ENCODE measurements around the gene PIGK.

PIGK gene

GRCh38 chr1:77085109-77085508 is 134.1 kb downstream of the PIGK start:
- Histone ChIP-seq H3K4me1 (ENCODE audit: control insufficient read depth, low read length) (no peaks in the 10 kb centered on the region), H3K36me3 (ENCODE audit: control insufficient read depth, low read length) (no peaks in the 10 kb centered on the region), H3K4me2 (ENCODE audit: low read length) (no peak overlapping the region), H4K20me1 (ENCODE audit: control insufficient read depth, insufficient read depth, low read depth, low read length) (no peaks in the 10 kb centered on the region), H3K27me3 (ENCODE audit: control insufficient read depth, low read length) (no peaks in the 10 kb centered on the region), H3K9me2 (replicated peaks; ENCODE audit: control insufficient read depth, low read length) (no peaks in the 10 kb centered on the region), H3K79me2 (ENCODE audit: control insufficient read depth, low read length) (no peaks in the 10 kb centered on the region), H3F3A (ENCODE audit: control insufficient read depth, insufficient read depth) (no peaks in the 10 kb centered on the region), H3K27ac (ENCODE audit: low read depth, low read length) (no peak overlapping the region), H3K4me3 (ENCODE audit: low read length) (no peak overlapping the region), H3K9me3 (ENCODE audit: control insufficient read depth, insufficient read depth, low read length) (no peaks in the 10 kb centered on the region)
- TF ChIP-seq EZH2phosphoT487 (IDR thresholded peaks at IDR 0.05; ENCODE audit: borderline replicate concordance, low read length) (no peak), CTCF (IDR thresholded peaks at IDR 0.05; ENCODE audit: low read depth, low read length, poor library complexity, severe bottlenecking) (no peak)

- H3K27me3 ChIP-seq (ENCODE audit: control insufficient read depth, low read length), result no peaks in the 10 kb centered on the region
- H3K79me2 ChIP-seq (ENCODE audit: control insufficient read depth, low read length), result no peaks in the 10 kb centered on the region
- no peak overlapping the region for H3K4me2 ChIP-seq (ENCODE audit: low read length)
- H3K36me3 ChIP-seq (ENCODE audit: control insufficient read depth, low read length), result no peaks in the 10 kb centered on the region
- H3K4me1 ChIP-seq (ENCODE audit: control insufficient read depth, low read length), result no peaks in the 10 kb centered on the region
- H3K9me2 ChIP-seq (replicated peaks; ENCODE audit: control insufficient read depth, low read length), result no peaks in the 10 kb centered on the region
- H3K27ac ChIP-seq (ENCODE audit: low read depth, low read length), result no peak overlapping the region
- no peaks in the 10 kb centered on the region for H3K9me3 ChIP-seq (ENCODE audit: control insufficient read depth, insufficient read depth, low read length)
- TF ChIP-seq CTCF (IDR thresholded peaks at IDR 0.05; ENCODE audit: low read depth, low read length, poor library complexity, severe bottlenecking) (no peak), EZH2phosphoT487 (IDR thresholded peaks at IDR 0.05; ENCODE audit: borderline replicate concordance, low read length) (no peak)
- no peaks in the 10 kb centered on the region for H3F3A ChIP-seq (ENCODE audit: control insufficient read depth, insufficient read depth)
- H3K4me3 ChIP-seq (ENCODE audit: low read length), result no peak overlapping the region
- no peaks in the 10 kb centered on the region for H4K20me1 ChIP-seq (ENCODE audit: control insufficient read depth, insufficient read depth, low read depth, low read length)
Observed at GRCh38 chr1:77084457-77084856, 134.8 kb downstream of the PIGK start.

- H3K79me2 ChIP-seq (ENCODE audit: control insufficient read depth, low read length), result no peaks in the 10 kb centered on the region
- no peak overlapping the region for H3K4me3 ChIP-seq (ENCODE audit: low read length)
- H3K9me3 ChIP-seq (ENCODE audit: control insufficient read depth, insufficient read depth, low read length), result no peaks in the 10 kb centered on the region
- TF ChIP-seq CTCF (IDR thresholded peaks at IDR 0.05; ENCODE audit: low read depth, low read length, poor library complexity, severe bottlenecking) (no peak), EZH2phosphoT487 (IDR thresholded peaks at IDR 0.05; ENCODE audit: borderline replicate concordance, low read length) (no peak)
- no peaks in the 10 kb centered on the region for H3K4me1 ChIP-seq (ENCODE audit: control insufficient read depth, low read length)
- H4K20me1 ChIP-seq (ENCODE audit: control insufficient read depth, insufficient read depth, low read depth, low read length), result no peaks in the 10 kb centered on the region
- no peaks in the 10 kb centered on the region for H3K9me2 ChIP-seq (replicated peaks; ENCODE audit: control insufficient read depth, low read length)
- H3F3A ChIP-seq (ENCODE audit: control insufficient read depth, insufficient read depth), result no peaks in the 10 kb centered on the region
- no peaks in the 10 kb centered on the region for H3K27me3 ChIP-seq (ENCODE audit: control insufficient read depth, low read length)
- H3K36me3 ChIP-seq (ENCODE audit: control insufficient read depth, low read length), result no peaks in the 10 kb centered on the region
- H3K27ac ChIP-seq (ENCODE audit: low read depth, low read length), result no peak overlapping the region
- no peak overlapping the region for H3K4me2 ChIP-seq (ENCODE audit: low read length)
Observed at GRCh38 chr1:77081834-77082233, 137.4 kb downstream of the PIGK start.

GRCh38 chr1:77076759-77077158 is 142.5 kb downstream of the PIGK start:
- H3K4me2 ChIP-seq (ENCODE audit: low read length), result no peak overlapping the region
- H3K9me3 ChIP-seq (ENCODE audit: control insufficient read depth, insufficient read depth, low read length), result no peaks in the 10 kb centered on the region
- no peaks in the 10 kb centered on the region for H3K36me3 ChIP-seq (ENCODE audit: control insufficient read depth, low read length)
- H3K79me2 ChIP-seq (ENCODE audit: control insufficient read depth, low read length), result no peaks in the 10 kb centered on the region
- no peaks in the 10 kb centered on the region for H3F3A ChIP-seq (ENCODE audit: control insufficient read depth, insufficient read depth)
- H3K27ac ChIP-seq (ENCODE audit: low read depth, low read length), result no peak overlapping the region
- TF ChIP-seq EZH2phosphoT487 (IDR thresholded peaks at IDR 0.05; ENCODE audit: borderline replicate concordance, low read length), result no peak
- TF ChIP-seq CTCF (IDR thresholded peaks at IDR 0.05; ENCODE audit: low read depth, low read length, poor library complexity, severe bottlenecking), result no peak
- no peaks in the 10 kb centered on the region for H3K9me2 ChIP-seq (replicated peaks; ENCODE audit: control insufficient read depth, low read length)
- H3K4me3 ChIP-seq (ENCODE audit: low read length), result no peak overlapping the region
- no peaks in the 10 kb centered on the region for H3K4me1 ChIP-seq (ENCODE audit: control insufficient read depth, low read length)
- no peaks in the 10 kb centered on the region for H4K20me1 ChIP-seq (ENCODE audit: control insufficient read depth, insufficient read depth, low read depth, low read length)
- H3K27me3 ChIP-seq (ENCODE audit: control insufficient read depth, low read length), result no peaks in the 10 kb centered on the region
